Activated CD4-positive, alpha-beta memory T cell treated with anti-CD3 and anti-CD28 coated beads for 36 hours (primary cell): ENCODE results near the gene CACNA1C. TPM values are rescaled to one million over a fixed set of nuclear protein-coding genes. Genes with fewer than 3 reads are reported as not detected.
"Not testable (repeated sequence)": the region's sequence is repeated elsewhere in the genome, so short reads cannot be mapped to it uniquely, and the experiment has no call there.

Experiments used
- CTCF ChIA-PET: fragments of 350-600 bp; sonication (Branson Sonifier 250); formaldehyde crosslinking; loops from one replicate; lab custom pipeline; 2021; ENCODE audit warnings: antibody characterized with exemption, inconsistent platforms; lab: Charles Lee
- POLR2A ChIA-PET: fragments of 350-600 bp; sonication (Branson Sonifier 250); formaldehyde crosslinking; loops from one replicate; lab custom pipeline; 2021; ENCODE audit warnings: antibody characterized with exemption; lab: Charles Lee
- DNase-seq: peaks from one replicate; pipeline ENCODE4 v3.0.0-alpha.2; 2020
- H3K27ac Mint-ChIP-seq: one replicate; pipeline ENCODE4 v1.8.0; 2021; ENCODE audit warnings: mixed read lengths
- H3K27me3 Mint-ChIP-seq: one replicate; pipeline ENCODE4 v1.8.0; 2021; ENCODE audit warnings: mixed read lengths
- H3K36me3 Mint-ChIP-seq: one replicate; pipeline ENCODE4 v1.8.0; 2021; ENCODE audit warnings: mixed read lengths
- H3K4me1 Mint-ChIP-seq: one replicate; pipeline ENCODE4 v1.8.0; 2021; ENCODE audit warnings: low read depth, mixed read lengths
- H3K4me3 Mint-ChIP-seq: one replicate; pipeline ENCODE4 v1.8.0; 2021; ENCODE audit warnings: mild to moderate bottlenecking, mixed read lengths
- H3K9me3 Mint-ChIP-seq: one replicate; pipeline ENCODE4 v1.8.0; 2021; ENCODE audit warnings: mixed read lengths
- intact Hi-C: fragments of 100-400 bp; cut with micrococcal nuclease; formaldehyde crosslinking; loops from one replicate; pipeline ENCODE4 v1.15.1; 2023
- total RNA-seq, 2 experiments: library from RNA; stranded (reverse); gene quantifications; one replicate each; pipeline ENCODE4 v1.2.3, GENCODE V29; 2021

The CACNA1C gene
- total RNA-seq, 2 experiments from 2014 or later: 0.07 to 0.12 TPM

DNA sequence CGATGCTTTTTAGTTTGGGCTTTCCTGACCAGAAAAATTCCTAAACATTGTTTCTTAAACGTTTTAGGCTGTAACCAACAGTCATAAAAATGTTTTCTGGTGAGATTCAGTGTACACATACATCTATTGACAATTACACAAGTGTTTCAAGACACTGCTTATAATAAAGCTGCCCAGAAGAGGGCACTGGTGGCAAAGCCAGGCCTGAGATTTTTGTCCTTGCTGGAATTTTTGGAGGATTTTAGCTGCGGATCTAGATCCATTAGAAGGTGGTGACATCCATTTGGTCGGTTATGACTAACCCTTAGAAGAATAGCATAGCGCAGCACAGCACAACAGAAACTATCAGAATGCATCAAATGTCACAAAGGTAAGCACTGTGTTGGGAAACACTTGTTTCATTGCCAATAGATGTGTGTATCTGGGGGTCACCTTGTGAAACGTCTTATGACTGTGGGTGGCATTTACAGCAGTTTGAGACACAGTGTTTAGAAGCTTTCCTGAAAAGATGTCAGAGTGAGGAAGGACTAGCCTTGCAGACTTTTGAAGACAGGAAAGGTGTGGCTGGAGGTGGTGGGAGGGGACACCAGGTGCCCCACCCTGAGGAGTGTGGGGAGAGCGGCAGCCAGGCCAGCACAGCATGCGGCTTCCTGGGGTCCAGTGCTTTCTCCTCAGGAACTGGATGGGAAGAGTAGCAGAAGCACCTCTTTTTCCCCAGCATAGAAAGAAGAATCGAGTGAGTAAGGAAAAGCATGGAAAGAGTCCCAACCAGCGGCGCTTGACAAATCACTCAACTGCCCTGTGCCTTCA is 687.2 kb downstream of the CACNA1C start:
- no peaks in the 10 kb centered on the region for H3K9me3 Mint-ChIP-seq
- H3K36me3 Mint-ChIP-seq: no peaks in the 10 kb centered on the region
- H3K27ac Mint-ChIP-seq: no peak overlapping the region
- ChIA-PET CTCF (no interaction called here), POLR2A (no interaction called here)
- H3K4me3 Mint-ChIP-seq: no peak overlapping the region
- peaks cover 6% of the 10 kb centered on the region for H3K27me3 Mint-ChIP-seq
- DNase-seq: no peak
- H3K4me1 Mint-ChIP-seq: no peaks in the 10 kb centered on the region
- intact Hi-C loops: no loop called here

DNA sequence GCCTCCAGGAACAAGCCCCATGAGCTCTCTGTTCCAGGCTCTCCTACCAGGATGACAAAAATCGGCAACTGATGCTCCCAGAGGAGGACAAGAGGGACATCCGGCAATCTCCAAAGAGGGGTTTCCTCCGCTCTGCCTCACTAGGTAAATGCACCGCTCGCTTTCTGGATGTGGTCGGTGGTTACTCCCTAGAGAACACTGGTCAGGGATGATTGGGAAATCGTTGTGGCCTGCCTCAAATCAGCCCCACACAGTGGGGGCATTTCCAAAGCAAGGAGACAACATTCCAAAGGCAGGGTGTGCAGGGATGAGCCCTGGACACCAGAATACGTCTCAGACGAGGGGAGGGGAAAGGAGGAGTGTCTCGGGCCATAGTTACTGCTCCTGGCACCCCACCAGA is 689.2 kb downstream of the CACNA1C start:
- H3K4me3 Mint-ChIP-seq, H3K4me1 Mint-ChIP-seq, H3K9me3 Mint-ChIP-seq, H3K27ac Mint-ChIP-seq, POLR2A ChIA-PET, H3K27me3 Mint-ChIP-seq, intact Hi-C loops, DNase-seq, CTCF ChIA-PET, H3K36me3 Mint-ChIP-seq: not testable (repeated sequence)

DNA sequence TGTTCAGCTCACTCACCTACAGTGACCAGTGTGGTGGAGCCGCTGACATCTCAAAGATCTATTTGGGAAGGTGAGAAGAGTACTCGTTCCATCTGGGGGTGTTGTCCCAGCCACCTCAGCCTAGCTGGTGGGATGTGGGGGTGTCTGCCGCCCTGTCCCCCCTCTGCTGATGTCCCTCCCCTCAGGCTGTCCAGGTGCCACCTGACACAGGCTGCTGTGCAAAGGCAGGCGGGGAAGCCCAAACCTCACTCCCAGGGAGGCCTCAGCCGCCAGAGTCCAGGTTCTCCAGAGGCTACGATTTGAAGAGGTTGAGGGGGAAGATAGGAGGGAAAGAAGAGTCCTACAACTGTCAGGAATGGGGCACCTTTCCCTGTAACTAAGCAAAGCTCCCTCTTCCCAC is 690.7 kb downstream of the CACNA1C start:
- no peak overlapping the region for H3K4me3 Mint-ChIP-seq
- intact Hi-C loops: no loop called here
- no peaks in the 10 kb centered on the region for H3K9me3 Mint-ChIP-seq
- no peak for DNase-seq
- H3K27me3 Mint-ChIP-seq: peaks cover 7% of the 10 kb centered on the region
- POLR2A ChIA-PET: no interaction called here
- no peak overlapping the region for H3K27ac Mint-ChIP-seq
- CTCF ChIA-PET: no interaction called here
- no peaks in the 10 kb centered on the region for H3K36me3 Mint-ChIP-seq
- no peaks in the 10 kb centered on the region for H3K4me1 Mint-ChIP-seq

DNA sequence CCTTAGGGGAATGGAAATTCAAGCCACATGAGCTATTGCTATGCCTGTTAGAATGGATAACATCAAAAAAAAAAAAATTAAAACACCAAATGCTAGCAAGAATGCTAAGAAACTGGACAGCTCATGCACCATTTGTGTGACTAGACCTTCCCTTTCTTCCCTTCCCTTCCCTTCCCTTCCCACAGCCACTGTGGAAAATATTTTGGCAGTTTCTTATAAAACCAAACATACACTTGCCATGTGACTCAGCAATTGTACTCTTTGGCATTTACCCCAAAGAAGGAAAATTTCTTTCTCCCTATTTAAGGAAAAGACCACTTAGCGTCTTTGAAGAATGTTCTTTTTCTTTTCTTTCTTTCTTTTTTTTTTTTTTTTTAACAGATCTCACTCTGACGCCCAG is 692.9 kb downstream of the CACNA1C start:
- Mint-ChIP-seq H3K27ac (no peak overlapping the region), H3K4me1 (no peaks in the 10 kb centered on the region), H3K4me3 (no peak overlapping the region), H3K36me3 (no peaks in the 10 kb centered on the region), H3K9me3 (no peaks in the 10 kb centered on the region), H3K27me3 (peaks cover 3% of the 10 kb centered on the region)
- intact Hi-C loops: no loop called here
- DNase-seq: no peak
- ChIA-PET CTCF (no interaction called here), POLR2A (no interaction called here)

Other genes starting within 250 kb of the CACNA1C start
- not detected for gene LRTM2, start 232.4 kb upstream of the CACNA1C start, total RNA-seq
- 10 to 100 TPM; 11.7 to 13.3 TPM for gene CACNA2D4, start 134.3 kb upstream of the CACNA1C start, total RNA-seq
- 10 to 100 TPM; 13.1 to 13.4 TPM for gene DCP1B, start 48.5 kb upstream of the CACNA1C start, total RNA-seq